ENCODE measurements around the gene EDA. TPM values are rescaled to one million over a fixed set of nuclear protein-coding genes. Genes with fewer than 3 reads are reported as not detected.

EDA gene
- total RNA-seq, 1 experiment from 2014 or later = 5.2 TPM

DNA sequence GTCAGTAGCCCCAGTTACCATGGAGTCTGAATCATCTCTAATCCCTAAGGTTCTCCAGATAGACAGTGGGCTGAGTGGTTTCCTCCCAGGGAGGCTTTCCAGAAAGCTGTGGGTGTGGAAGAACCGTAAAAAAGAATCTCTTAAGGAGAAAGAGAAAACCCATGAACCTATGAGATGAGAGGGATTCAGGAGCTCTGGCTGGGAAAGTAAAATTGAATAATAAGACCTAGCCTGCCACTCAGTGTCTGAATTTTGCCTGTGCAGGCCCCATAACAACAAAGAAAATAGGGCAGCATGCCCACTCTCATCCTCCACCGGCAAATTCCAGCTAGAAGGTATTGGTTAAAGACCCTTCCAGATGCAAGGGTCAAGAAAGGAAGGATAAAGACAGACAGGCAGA lies 416.9 kb downstream of the EDA start:
- H3K27ac ChIP-seq (ENCODE audit: low read depth, low read length) = no peak overlapping the region
- BruUV-seq (replicated peaks) = no TSS peak
- no peak overlapping the region for H3K9ac ChIP-seq (ENCODE audit: low read length)
- POLR2A ChIA-PET = no interaction called here
- H4K20me1 ChIP-seq (ENCODE audit: insufficient read depth) = no peaks in the 10 kb centered on the region
- no peaks in the 10 kb centered on the region for H3K9me3 ChIP-seq (ENCODE audit: control insufficient read depth in 1 of 2, insufficient read depth in 1 of 2, low read depth in 1 of 2, low read length in 2 of 2)
- ATAC-seq (no peak), DNase-seq (ENCODE audit: low read depth, low spot score) (no peak)
- H3K27me3 ChIP-seq (ENCODE audit: insufficient read depth, low read length) = no peaks in the 10 kb centered on the region
- H3K36me3 ChIP-seq (ENCODE audit: control insufficient read depth in 1 of 2, insufficient read depth in 2 of 2, low read length in 2 of 2) = no peaks in the 10 kb centered on the region
- CTCF ChIA-PET = interaction anchor here (1.1 to 3.7 kb wide), 3 partner anchors 9 to 529 kb away, joined by 3 to 20 read pairs (median 4); no protein-coding TSS in a partner anchor
- intact Hi-C loops (cut with micrococcal nuclease) = loop anchor here (2.0 to 5.0 kb wide), 2 partner anchors 64 to 415 kb away; partner anchors contain the start of gene EDA
- no peak overlapping the region for H2AFZ ChIP-seq (ENCODE audit: low read depth, low read length, poor library complexity, severe bottlenecking)
- TF ChIP-seq CEBPB (IDR thresholded peaks at IDR 0.05; ENCODE audit: low read depth) = no peak
- TF ChIP-seq RAD21 (IDR thresholded peaks at IDR 0.05; ENCODE audit: low read depth) = no peak
- TF ChIP-seq, protein P1, sequence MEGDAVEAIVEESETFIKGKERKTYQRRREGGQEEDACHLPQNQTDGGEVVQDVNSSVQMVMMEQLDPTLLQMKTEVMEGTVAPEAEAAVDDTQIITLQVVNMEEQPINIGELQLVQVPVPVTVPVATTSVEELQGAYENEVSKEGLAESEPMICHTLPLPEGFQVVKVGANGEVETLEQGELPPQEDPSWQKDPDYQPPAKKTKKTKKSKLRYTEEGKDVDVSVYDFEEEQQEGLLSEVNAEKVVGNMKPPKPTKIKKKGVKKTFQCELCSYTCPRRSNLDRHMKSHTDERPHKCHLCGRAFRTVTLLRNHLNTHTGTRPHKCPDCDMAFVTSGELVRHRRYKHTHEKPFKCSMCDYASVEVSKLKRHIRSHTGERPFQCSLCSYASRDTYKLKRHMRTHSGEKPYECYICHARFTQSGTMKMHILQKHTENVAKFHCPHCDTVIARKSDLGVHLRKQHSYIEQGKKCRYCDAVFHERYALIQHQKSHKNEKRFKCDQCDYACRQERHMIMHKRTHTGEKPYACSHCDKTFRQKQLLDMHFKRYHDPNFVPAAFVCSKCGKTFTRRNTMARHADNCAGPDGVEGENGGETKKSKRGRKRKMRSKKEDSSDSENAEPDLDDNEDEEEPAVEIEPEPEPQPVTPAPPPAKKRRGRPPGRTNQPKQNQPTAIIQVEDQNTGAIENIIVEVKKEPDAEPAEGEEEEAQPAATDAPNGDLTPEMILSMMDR (IDR thresholded peaks at IDR 0.05 in 2 of 3, conservative IDR thresholded peaks at IDR 0.05 in 1 of 3; ENCODE audit: borderline replicate concordance in 1 of 3, insufficient read depth in 1 of 3, low read depth in 2 of 3, low read length in 2 of 3) = no peak
- no peak for TF ChIP-seq EZH2 (IDR thresholded peaks at IDR 0.05)
- TF ChIP-seq CBX3 (IDR thresholded peaks at IDR 0.05; ENCODE audit: low read depth) = no peak
- TF ChIP-seq SRF (IDR thresholded peaks at IDR 0.05; ENCODE audit: low read depth) = no peak
- TF ChIP-seq EZH2phosphoT487 (IDR thresholded peaks at IDR 0.05; ENCODE audit: borderline replicate concordance) = no peak
- H3K9me2 ChIP-seq (ENCODE audit: insufficient read depth) = no peaks in the 10 kb centered on the region
- H3K4me2 ChIP-seq (ENCODE audit: low read length) = no peak overlapping the region
- H3K79me2 ChIP-seq (ENCODE audit: insufficient read depth, low read length) = no peaks in the 10 kb centered on the region
- no peak overlapping the region for H3K4me3 ChIP-seq (replicated peaks in 1 of 2; ENCODE audit: low read depth in 1 of 2, low read length in 2 of 2)
- RAD21 ChIA-PET (ENCODE audit: low non-redundant PET in 1 of 2, low total read pairs in 2 of 2, uncharacterized antibody in 2 of 2, unreplicated experiment in 2 of 2) = interaction anchor here in 1 of 2 experiments (0.6 kb wide), 1 partner anchor 632 kb away, joined by 3 read pairs; no protein-coding TSS in a partner anchor
- H3K4me1 ChIP-seq (ENCODE audit: control insufficient read depth in 1 of 2, insufficient read depth in 2 of 2, low read length in 2 of 2) = no peaks in the 10 kb centered on the region
